Measurements from ENCODE around the gene SPATA24. TPM values are rescaled to one million over a fixed set of nuclear protein-coding genes. Genes with fewer than 3 reads are reported as not detected.

SPATA24 gene
- total RNA-seq, 1 experiment from 2014 or later, result 13.0 TPM

DNA sequence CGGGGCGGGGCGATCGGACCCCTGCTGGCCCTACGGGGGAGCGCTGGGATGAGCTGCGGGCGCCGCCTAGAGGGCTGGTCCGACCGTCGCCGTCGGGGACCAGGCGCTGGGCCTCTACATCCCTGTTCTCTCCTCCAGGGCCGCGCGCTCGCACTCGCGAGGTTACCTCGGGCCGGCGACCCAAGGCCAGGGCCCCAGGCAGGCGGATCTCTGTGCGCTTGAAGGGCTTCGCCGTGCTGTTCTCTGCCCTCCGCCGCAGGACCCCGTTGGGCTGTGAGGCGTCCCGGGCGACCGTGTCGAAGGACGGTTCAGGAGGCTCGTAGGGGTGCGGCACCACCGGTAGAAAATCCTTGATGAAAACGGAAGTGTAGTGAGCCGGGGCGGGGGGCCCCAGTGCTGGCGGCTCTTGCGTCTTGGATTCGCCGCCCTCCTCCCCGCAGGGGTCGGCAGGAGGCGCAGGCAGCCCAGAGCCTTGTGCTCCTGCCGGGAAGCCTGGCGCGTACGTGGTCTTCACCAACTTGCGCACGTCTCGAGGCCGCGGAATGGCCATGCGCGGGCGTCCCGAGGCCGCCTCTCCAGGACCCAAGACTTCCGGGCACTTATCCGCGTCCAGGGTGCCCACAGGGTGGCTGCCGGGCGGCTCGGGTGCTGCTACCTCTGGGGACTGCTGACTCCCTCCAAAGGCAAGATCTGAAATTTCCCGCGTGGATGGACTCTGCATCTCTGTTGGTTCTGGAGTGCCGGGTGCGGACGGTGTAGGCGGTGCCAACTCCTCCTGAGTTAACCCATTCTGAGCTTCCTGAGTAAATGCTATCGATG is 11.0 kb downstream of the SPATA24 start:
- TF ChIP-seq, protein P1, sequence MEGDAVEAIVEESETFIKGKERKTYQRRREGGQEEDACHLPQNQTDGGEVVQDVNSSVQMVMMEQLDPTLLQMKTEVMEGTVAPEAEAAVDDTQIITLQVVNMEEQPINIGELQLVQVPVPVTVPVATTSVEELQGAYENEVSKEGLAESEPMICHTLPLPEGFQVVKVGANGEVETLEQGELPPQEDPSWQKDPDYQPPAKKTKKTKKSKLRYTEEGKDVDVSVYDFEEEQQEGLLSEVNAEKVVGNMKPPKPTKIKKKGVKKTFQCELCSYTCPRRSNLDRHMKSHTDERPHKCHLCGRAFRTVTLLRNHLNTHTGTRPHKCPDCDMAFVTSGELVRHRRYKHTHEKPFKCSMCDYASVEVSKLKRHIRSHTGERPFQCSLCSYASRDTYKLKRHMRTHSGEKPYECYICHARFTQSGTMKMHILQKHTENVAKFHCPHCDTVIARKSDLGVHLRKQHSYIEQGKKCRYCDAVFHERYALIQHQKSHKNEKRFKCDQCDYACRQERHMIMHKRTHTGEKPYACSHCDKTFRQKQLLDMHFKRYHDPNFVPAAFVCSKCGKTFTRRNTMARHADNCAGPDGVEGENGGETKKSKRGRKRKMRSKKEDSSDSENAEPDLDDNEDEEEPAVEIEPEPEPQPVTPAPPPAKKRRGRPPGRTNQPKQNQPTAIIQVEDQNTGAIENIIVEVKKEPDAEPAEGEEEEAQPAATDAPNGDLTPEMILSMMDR (conservative IDR thresholded peaks at IDR 0.05), result peak; percentile 83
- H3K4me3 Mint-ChIP-seq, result peak overlapping the region; percentile 79 to 88

More for the DNA sequence above, 11.0 kb downstream of the SPATA24 start:
- Histone ChIP-seq H2AFZ (ENCODE audit: low read length) (no peak overlapping the region), H3K23ac (ENCODE audit: insufficient read length, low read depth, low read length) (no peak overlapping the region), H4K20me1 (ENCODE audit: control insufficient read depth, insufficient read depth, insufficient read length) (peaks cover 2% of the 10 kb centered on the region), H3K9me3 (ENCODE audit: control insufficient read depth, low read depth, low read length) (no peaks in the 10 kb centered on the region), H3K23me2 (ENCODE audit: insufficient read length, low read depth, low read length, poor library complexity, severe bottlenecking) (peaks cover 22% of the 10 kb centered on the region), H3K56ac (ENCODE audit: insufficient read length, low read depth, low read length) (no peak overlapping the region), H3K4me2 (ENCODE audit: insufficient read depth, insufficient read length, low read length) (peak overlapping the region; percentile 85), H3K9ac (ENCODE audit: extremely low read depth, insufficient read length, low read length) (no peak overlapping the region), H3K4me1 (ENCODE audit: insufficient read depth, low read length) (peaks cover 7% of the 10 kb centered on the region; the same call in 1 of the 2 replicates), H3K18ac (ENCODE audit: insufficient read length, low read depth, low read length) (peak overlapping the region; percentile 53), H4K8ac (replicated peaks; ENCODE audit: insufficient read length, low read depth, low read length) (no peak overlapping the region), H2BK15ac (ENCODE audit: low read depth, low read length) (no peak overlapping the region), H3K14ac (ENCODE audit: insufficient read depth, low read length) (0 out of 2 replicates have a peak overlapping the region, but pooled peaks have one; percentile 7), H3K4ac (ENCODE audit: low read depth, low read length) (no peak overlapping the region), H2AK5ac (ENCODE audit: insufficient read length, low read length) (no peak overlapping the region), H3K79me2 (ENCODE audit: insufficient read depth, low read length) (no peaks in the 10 kb centered on the region), H2BK20ac (ENCODE audit: low read depth, low read length, poor library complexity, severe bottlenecking) (no peak overlapping the region), H3K27me3 (ENCODE audit: insufficient read depth, low read length) (peaks cover 8% of the 10 kb centered on the region), H4K5ac (ENCODE audit: insufficient read length, low read depth, low read length) (no peak overlapping the region), H2BK120ac (ENCODE audit: low read depth, low read length, poor library complexity, severe bottlenecking) (no peak overlapping the region), H2BK5ac (ENCODE audit: insufficient read length, low read length) (no peak overlapping the region), H3K27ac (ENCODE audit: insufficient read length, low read depth, low read length) (no peak overlapping the region), H3K79me1 (ENCODE audit: insufficient read depth, low read depth, low read length, poor library complexity, severe bottlenecking) (no peaks in the 10 kb centered on the region), H4K91ac (ENCODE audit: insufficient read length, low read depth, low read length) (no peak overlapping the region), H3T11ph (ENCODE audit: low read length) (no peak overlapping the region), H2BK12ac (ENCODE audit: insufficient read length, low read depth, low read length) (no peak overlapping the region)
- peak; percentile 91 for DNase-seq
- peaks cover 31% of the 10 kb centered on the region for H3K27me3 Mint-ChIP-seq (ENCODE audit: low read depth)
- peak overlapping the region in 1 of 3 experiments; percentile 87; a peak in 1 of 7 replicates for H3K27ac Mint-ChIP-seq
- H3K9me3 Mint-ChIP-seq, result no peaks in the 10 kb centered on the region
- H3K4me1 Mint-ChIP-seq, result peaks cover 26 to 53% of the 10 kb centered on the region in 2 experiments
- H3K36me3 Mint-ChIP-seq (ENCODE audit: insufficient read depth in 1 of 3, low read depth in 3 of 3), result peaks cover 0 to 6% (median 0%) of the 10 kb centered on the region in 3 experiments; a peak in 5 of 7 replicates
- no CpG with 5 or more reads among the region's 77 CpGs for WGBS (ENCODE audit: extremely low coverage, insufficient read length, low lambda C conversion rate)
